GM12873 (cell line): Measurements from ENCODE around the gene STPG3.
A peak's percentile ranks its signal among the peaks of the same experiment; 100 is the strongest.

Experiments
- CTCF ChIP-seq: IDR thresholded peaks from 2 replicates; pipeline ENCODE4 v1.5.1; 2012; ENCODE audit warnings: low read depth, mild to moderate bottlenecking, moderate library complexity, low read length, control low read depth; ENCODE audit not compliant: insufficient read depth; ENCODE audit errors: missing control alignments

The STPG3 gene

DNA sequence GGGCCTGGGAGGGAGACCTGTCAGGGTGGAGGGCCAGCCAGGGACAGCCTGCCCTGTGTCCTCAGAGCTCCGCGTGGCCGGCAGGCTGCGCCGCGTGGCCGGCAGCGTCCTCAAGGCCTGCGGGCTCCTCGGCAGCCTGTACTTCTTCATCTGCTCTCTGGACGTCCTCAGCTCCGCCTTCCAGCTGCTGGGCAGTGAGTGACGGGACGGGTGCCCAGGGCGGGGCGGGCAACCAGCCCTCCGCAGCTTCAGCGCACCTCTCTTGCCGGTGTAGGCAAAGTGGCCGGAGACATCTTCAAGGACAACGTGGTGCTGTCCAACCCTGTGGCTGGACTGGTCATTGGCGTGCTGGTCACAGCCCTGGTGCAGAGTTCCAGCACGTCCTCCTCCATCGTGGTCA, 18.6 kb upstream of the STPG3 start:
- no peak for TF ChIP-seq CTCF

DNA sequence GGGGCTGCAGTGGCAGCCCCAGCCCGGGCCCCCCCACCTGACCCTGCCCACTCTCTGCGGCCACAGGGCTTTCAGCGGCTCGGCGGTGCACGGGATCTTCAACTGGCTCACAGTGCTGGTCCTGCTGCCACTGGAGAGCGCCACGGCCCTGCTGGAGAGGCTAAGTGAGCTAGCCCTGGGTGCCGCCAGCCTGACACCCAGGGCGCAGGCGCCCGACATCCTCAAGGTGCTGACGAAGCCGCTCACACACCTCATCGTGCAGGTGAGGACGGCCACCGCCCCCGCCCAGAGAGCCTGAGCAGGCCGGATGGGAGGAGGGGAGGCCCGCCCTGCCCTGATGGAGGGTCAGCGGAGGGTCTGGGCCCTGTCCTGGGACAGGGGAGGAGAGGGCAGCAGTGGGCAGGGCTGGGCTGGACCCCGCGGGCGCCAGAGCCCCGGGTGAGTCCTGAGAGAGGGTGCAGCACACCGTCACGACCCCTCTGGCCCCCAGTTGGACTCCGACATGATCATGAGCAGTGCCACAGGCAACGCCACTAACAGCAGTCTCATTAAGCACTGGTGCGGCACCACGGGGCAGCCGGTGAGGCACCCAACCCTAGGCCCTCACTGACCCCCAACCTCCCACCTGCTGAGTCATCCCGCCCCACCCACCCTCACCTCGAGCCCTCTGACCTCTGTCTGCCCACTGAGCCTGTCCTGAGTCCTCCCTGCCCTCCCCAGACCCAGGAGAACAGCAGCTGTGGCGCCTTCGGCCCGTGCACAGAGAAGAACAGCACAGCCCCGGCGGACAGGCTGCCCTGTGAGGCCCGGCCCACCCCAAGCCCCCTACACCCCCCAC, 17.7 kb upstream of the STPG3 start:
- TF ChIP-seq CTCF = no peak

- no peak for TF ChIP-seq CTCF
Observed at GRCh38 chr9:137234055-137234697, 16.9 kb upstream of the STPG3 start.

DNA sequence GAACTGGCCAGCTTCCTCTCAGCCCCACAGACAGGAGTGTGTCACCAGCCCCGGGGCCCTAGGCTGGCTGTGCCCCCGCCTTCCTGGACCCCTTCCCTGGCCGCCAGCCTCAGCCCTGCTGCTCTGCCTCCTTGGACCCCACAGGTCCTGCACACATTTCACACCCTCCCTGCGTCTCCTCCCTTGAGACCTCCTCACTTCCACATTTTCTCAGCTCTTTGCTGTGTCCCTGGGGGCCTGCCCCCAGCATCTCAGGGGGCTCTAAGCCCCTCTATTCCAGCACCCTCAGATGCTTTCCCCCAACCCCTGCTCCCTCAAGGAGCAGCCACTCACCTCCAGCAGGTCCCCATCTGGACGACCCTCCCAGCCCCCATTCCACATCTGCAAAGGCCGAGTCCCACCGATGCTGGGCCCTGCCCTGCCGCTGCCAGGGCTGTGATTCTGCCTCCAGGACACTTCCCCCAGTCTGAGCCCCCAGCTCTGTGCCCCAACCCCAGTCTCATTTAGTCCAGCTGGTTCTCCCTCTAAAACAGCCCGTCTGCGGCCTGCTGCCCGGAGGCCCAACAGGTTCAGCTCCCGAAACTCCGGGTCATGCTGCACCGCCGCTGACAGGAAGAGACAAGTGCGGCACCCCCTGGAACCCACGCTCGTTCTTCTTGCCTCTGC, 16.2 kb upstream of the STPG3 start:
- TF ChIP-seq CTCF = no peak

DNA sequence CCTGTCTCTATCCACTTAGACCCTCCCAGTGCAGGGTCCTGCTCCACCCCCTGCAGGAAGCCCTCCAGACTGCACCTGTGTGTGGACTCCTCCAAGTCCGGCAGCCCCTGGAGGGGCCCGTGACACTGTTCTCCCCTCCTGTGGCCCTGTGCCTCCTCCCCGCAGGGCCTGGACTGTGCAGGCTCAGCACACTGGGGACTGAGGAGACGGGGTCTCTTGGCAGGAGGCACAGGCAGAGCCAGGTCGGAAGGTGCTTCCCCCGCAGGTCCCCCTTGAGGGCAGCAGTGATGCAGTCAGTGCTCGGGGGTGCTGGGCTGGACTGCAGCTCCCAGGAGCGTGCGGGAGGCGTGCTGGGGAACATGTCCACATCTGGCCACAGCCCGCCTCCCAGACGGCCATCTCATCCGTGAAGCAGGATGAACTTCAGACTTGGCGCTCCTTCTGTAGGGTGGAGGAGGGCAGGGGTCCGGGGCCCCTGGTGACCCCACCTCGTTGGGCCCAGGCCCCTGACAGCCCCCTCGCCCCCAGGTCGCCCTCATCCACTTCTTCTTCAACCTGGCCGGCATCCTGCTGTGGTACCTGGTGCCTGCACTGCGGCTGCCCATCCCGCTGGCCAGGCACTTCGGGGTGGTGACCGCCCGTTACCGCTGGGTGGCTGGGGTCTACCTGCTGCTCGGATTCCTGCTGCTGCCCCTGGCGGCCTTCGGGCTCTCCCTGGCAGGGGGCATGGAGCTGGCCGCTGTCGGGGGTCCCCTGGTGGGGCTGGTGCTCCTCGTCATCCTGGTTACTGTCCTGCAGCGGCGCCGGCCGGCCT, 15.5 kb upstream of the STPG3 start:
- TF ChIP-seq CTCF = no peak

DNA sequence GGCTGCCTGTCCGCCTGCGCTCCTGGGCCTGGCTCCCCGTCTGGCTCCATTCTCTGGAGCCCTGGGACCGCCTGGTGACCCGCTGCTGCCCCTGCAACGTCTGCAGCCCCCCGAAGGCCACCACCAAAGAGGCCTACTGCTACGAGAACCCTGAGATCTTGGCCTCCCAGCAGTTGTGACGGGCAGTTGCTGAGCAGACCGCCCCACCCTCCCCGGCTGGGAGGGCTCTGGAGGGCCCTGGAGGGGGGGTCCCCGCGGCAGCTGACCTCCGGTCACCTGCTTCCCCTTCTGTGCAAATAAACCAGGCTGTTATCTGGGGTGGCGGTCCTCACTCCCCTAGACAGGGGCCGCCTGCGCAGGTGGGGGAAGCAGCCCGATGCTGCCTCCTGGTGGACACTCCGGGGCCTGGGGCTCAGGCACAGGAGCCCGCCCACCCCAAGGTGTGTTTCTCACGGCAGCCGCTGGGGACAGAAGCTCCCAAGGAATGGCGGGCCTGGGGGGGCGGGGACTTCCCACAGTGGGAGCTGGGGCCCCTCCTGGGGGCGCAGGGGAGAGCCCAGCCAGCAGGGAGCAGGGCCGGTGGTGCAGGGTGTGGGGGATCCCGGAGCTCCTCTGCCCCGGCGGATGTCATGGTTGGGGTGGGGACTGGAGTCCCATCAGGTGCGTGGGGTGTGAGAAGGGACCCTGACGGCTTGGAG, 14.7 kb upstream of the STPG3 start:
- peak; percentile 94 for TF ChIP-seq CTCF
